Smooth muscle cell (in vitro differentiated cells): Measurements from ENCODE around the gene CNTFR. TPM values are rescaled to one million over a fixed set of nuclear protein-coding genes. Genes with fewer than 3 reads are reported as not detected.

Experiments
- DNase-seq: peaks from one replicate; lab custom pipeline; 2025; ENCODE audit not compliant: unreplicated experiment; lab: John Stamatoyannopoulos, UW
- H2AFZ ChIP-seq: fragments of 200-600 bp; sonication (generic); 2 replicates; pipeline ENCODE4 v1.6.0; 2016; ENCODE audit warnings: antibody characterized with exemption, low read depth, mild to moderate bottlenecking
- H3F3A ChIP-seq: fragments of 200-600 bp; sonication (generic); 2 replicates; pipeline ENCODE4 v1.6.0; 2017; ENCODE audit warnings: antibody characterized with exemption, low read depth
- H3K27ac ChIP-seq: fragments of 200-600 bp; sonication (generic); 2 replicates; pipeline ENCODE4 v1.5.1; 2016; ENCODE audit warnings: low read depth, mild to moderate bottlenecking
- H3K27me3 ChIP-seq: fragments of 200-600 bp; sonication (generic); 2 replicates; pipeline ENCODE4 v1.6.1; 2016; ENCODE audit warnings: low read depth, mild to moderate bottlenecking
- H3K36me3 ChIP-seq: fragments of 200-600 bp; sonication (generic); 2 replicates; pipeline ENCODE4 v1.5.1; 2016; ENCODE audit warnings: low read depth
- H3K4me1 ChIP-seq: fragments of 200-600 bp; sonication (generic); 2 replicates; pipeline ENCODE4 v1.5.1; 2016; ENCODE audit warnings: low read depth
- H3K4me2 ChIP-seq: fragments of 200-600 bp; sonication (generic); 2 replicates; pipeline ENCODE4 v1.6.0; 2016; ENCODE audit warnings: mild to moderate bottlenecking
- H3K4me3 ChIP-seq: fragments of 200-600 bp; sonication (generic); 2 replicates; pipeline ENCODE4 v1.5.1; 2016; ENCODE audit warnings: mild to moderate bottlenecking
- H3K79me2 ChIP-seq: fragments of 200-600 bp; sonication (generic); 2 replicates; pipeline ENCODE4 v1.6.0; 2016; ENCODE audit warnings: low read depth, mild to moderate bottlenecking
- H3K9ac ChIP-seq: fragments of 200-600 bp; sonication (generic); 2 replicates; pipeline ENCODE4 v1.6.0; 2016; ENCODE audit warnings: low read depth
- H3K9me3 ChIP-seq: fragments of 200-600 bp; sonication (generic); replicated peaks from 2 replicates; pipeline ENCODE4 v1.5.1; 2016; ENCODE audit warnings: low read depth
- H4K20me1 ChIP-seq: fragments of 200-600 bp; sonication (generic); 2 replicates; pipeline ENCODE4 v1.6.0; 2016; ENCODE audit warnings: low read depth
- WGBS: methylation state at CpG from one replicate; pipeline ENCODE4 v1.1.7; 2016; ENCODE audit warnings: low lambda C conversion rate; 5-methylcytosine and 5-hydroxymethylcytosine counted together
- polyA plus RNA-seq: library from polyadenylated mRNA; unstranded; fragments of >200 nt; fragmentation: Nextera tagmentation; extraction: Ambion mirVana; gene quantifications from 2 replicates; pipeline ENCODE4 v1.2.1, GENCODE V29; 2016
- total RNA-seq: library from RNA; depleted of rRNA; stranded (reverse); fragments of >200 nt; gene quantifications from 2 replicates; pipeline ENCODE4 v1.2.3, GENCODE V29; 2014
- TF ChIP-seq, protein P1 (sequence below): fragments of 200-600 bp; sonication (generic); IDR thresholded peaks from 2 replicates; pipeline ENCODE4 v1.5.1; 2017; ENCODE audit warnings: borderline replicate concordance, mild to moderate bottlenecking, antibody characterized with exemption; ENCODE audit not compliant: insufficient read depth, poor library complexity, severe bottlenecking

CNTFR gene
- total and polyA plus RNA-seq, 2 experiments from 2014 or later = 4.3 to 16.4 TPM

DNA sequence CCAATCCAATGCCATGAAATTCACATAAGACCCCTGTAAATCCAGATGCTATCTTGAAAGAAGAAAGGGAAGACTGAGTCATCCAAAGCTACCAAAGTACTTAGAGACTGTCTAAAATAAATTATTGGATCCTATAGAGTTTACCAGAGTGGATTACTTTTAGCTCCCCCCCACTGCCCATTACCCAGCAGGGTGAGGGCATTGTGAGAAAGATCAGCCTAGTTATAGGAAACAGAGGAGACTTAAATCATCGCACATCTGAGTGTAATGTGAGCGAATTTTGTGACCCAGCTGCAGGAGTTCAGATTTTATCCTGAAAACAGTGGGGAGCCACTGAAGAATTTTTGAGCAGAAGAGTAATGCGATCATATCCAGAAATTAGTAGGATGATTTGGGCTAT, 65.2 kb downstream of the CNTFR start:
- Histone ChIP-seq H3K4me2 (no peak overlapping the region), H3K4me3 (no peak overlapping the region), H3K36me3 (no peaks in the 10 kb centered on the region), H4K20me1 (no peaks in the 10 kb centered on the region), H3K9me3 (no peaks in the 10 kb centered on the region), H3F3A (no peaks in the 10 kb centered on the region), H3K27ac (no peak overlapping the region), H3K27me3 (peaks cover 13% of the 10 kb centered on the region), H3K79me2 (no peaks in the 10 kb centered on the region), H3K9ac (no peak overlapping the region), H2AFZ (no peak overlapping the region), H3K4me1 (no peaks in the 10 kb centered on the region)
- TF ChIP-seq, protein P1, sequence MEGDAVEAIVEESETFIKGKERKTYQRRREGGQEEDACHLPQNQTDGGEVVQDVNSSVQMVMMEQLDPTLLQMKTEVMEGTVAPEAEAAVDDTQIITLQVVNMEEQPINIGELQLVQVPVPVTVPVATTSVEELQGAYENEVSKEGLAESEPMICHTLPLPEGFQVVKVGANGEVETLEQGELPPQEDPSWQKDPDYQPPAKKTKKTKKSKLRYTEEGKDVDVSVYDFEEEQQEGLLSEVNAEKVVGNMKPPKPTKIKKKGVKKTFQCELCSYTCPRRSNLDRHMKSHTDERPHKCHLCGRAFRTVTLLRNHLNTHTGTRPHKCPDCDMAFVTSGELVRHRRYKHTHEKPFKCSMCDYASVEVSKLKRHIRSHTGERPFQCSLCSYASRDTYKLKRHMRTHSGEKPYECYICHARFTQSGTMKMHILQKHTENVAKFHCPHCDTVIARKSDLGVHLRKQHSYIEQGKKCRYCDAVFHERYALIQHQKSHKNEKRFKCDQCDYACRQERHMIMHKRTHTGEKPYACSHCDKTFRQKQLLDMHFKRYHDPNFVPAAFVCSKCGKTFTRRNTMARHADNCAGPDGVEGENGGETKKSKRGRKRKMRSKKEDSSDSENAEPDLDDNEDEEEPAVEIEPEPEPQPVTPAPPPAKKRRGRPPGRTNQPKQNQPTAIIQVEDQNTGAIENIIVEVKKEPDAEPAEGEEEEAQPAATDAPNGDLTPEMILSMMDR = no peak
- DNase-seq = no peak
- WGBS = 94% methylated on average over 3 of the region's 3 CpGs

DNA sequence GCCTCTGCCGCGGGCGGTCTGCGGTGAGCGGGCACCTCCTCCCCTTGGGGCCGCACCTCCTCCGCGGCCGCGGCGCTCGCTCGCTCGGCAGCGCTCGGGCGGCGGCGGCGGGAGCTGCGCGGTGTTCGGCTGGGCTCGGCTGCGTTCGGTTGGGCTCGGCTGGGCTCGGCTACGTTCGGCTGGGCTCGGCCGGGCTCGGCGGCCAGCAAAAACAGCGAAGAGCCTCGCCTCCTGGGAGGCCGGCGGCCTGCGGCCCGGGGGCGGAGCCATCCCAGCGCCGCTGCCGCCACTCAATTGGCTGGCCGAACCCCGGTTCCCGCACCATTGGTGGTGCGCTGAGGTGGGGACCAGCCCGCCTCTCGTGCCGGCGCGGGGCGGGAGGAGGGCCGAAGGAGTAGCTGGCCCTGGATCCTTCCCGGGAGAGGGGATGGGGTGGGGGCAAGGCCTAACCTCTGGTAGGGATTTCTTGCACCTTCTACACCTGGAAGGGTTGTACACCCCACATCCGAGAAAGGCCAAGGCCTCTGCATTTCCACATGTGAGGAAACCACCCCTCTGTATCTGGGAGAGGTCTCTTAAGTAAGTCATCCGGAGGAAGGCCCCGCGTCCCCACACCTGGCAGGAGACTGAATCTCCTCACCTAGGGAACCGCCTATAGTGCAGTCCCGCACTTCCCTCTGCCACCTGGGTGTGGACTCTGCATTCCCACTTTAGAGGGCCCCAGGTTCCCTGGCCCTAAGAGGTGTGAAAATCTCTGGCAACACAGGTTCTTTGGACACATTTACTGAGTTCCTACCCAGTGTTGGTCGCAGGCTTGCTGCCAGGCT, 66.3 kb downstream of the CNTFR start, which contains the start of gene ENHO:
ENHO (minus strand) TSS at position 20 of the 827 bp plus-strand sequence. CDS start 1,295 bp downstream, outside the sequence.
- Histone ChIP-seq H3K4me2 (peak within 1 kb of the TSS; percentile 89), H3K9me3 (no peaks in the 10 kb centered on the region), H3K9ac (no peak within 1 kb of the TSS), H2AFZ (peak within 1 kb of the TSS; percentile 84), H3K27me3 (peaks cover 13% of the 10 kb centered on the region), H3K36me3 (no peaks in the 10 kb centered on the region), H3K4me3 (peak within 1 kb of the TSS; percentile 54), H3K79me2 (no peaks in the 10 kb centered on the region), H3F3A (no peaks in the 10 kb centered on the region), H3K27ac (no peak within 1 kb of the TSS), H3K4me1 (no peaks in the 10 kb centered on the region), H4K20me1 (no peaks in the 10 kb centered on the region)
- TF ChIP-seq, protein P1 = no peak
- 6% methylated on average over 61 of the region's 63 CpGs for WGBS
- peak; percentile 84 for DNase-seq

GRCh38 chr9:34522091-34522887, 67.2 kb downstream of the CNTFR start:
- 25% methylated on average over 24 of the region's 31 CpGs for WGBS
- TF ChIP-seq, protein P1 = no peak
- Histone ChIP-seq H3K4me3 (peak overlapping the region; percentile 54), H4K20me1 (no peaks in the 10 kb centered on the region), H3K4me1 (no peaks in the 10 kb centered on the region), H3K36me3 (no peaks in the 10 kb centered on the region), H3K27me3 (peaks cover 13% of the 10 kb centered on the region), H3K79me2 (no peaks in the 10 kb centered on the region), H3K9ac (no peak overlapping the region), H2AFZ (peak overlapping the region; percentile 79), H3K9me3 (no peaks in the 10 kb centered on the region), H3K27ac (no peak overlapping the region), H3K4me2 (peak overlapping the region; percentile 89), H3F3A (no peaks in the 10 kb centered on the region)
- no peak for DNase-seq
